NT2/D1 (cell line): Measurements from ENCODE around the gene OLAH.

Experiments
- SUZ12 ChIP-seq: IDR thresholded peaks from 2 replicates; pipeline ENCODE4 v1.6.1; 2011; ENCODE audit not compliant: insufficient read length, insufficient read depth; ENCODE audit errors: extremely low read depth
- YY1 ChIP-seq: IDR thresholded peaks from 2 replicates; pipeline ENCODE4 v1.6.1; 2011; ENCODE audit not compliant: insufficient read length, insufficient read depth
- ZNF274 ChIP-seq: IDR thresholded peaks from 2 replicates; pipeline ENCODE4 v1.6.1; 2011; ENCODE audit warnings: mild to moderate bottlenecking, low read depth, low read length

- TF ChIP-seq YY1 (no peak), SUZ12 (no peak), ZNF274 (no peak)
Measured at GRCh38 chr10:15035385-15036301, 8.1 kb upstream of the OLAH start.
